DMS153 treated with DMSO at 0.1 percent for 48 hours (cell line): ENCODE data around the gene SYT14.
"Not testable (repeated sequence)": the region's sequence is repeated elsewhere in the genome, so short reads cannot be mapped to it uniquely, and the experiment has no call there.

Source experiments
- DNase-seq: peaks from one replicate; lab custom pipeline; 2025; ENCODE audit not compliant: unreplicated experiment; lab: John Stamatoyannopoulos, UW

SYT14 gene

DNA sequence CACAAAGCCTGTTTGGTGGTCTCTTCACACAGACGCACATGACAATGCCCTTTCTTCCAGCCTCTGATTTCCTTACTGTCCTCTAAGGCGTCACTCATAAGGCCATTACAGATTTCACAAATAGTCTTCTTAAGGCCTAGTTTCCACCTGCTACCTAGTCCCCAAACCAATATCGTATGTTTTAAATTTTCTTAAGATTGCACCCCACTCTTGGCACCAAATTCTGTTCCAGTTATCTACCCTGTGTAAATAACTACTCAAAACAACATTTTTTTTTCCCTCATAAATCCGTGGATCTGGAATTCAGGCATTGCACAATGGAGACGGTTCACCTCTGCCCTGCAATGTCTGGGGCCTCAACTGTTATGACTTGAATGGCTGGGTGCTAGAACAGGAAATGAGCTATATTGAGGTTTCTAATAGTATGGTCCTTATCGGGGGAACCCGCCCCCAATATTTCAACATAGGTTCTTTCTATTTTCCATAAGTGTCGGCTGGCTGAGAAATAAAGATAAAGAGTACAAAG is 257.7 kb downstream of the SYT14 start:
- DNase-seq = no peak

DNA sequence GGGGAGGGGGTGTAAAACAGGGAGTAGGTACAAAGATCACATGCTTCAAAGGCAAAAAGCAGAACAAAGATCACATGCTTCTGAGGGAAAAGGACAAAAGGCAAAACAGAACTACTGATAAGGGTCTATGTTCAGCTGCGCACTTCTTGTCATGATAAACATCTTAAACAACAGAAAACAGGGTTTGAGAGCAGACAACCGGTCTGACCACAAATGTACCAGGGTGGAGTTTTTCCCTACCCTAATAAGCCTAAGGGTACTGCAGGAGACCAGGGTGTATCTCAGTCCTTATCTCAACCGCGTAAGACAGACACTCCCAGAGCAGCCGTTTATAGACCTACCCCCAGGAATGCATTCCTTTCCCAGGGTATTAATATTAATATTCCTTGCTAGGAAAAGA is 258.2 kb downstream of the SYT14 start:
- not testable (repeated sequence) for DNase-seq

DNA sequence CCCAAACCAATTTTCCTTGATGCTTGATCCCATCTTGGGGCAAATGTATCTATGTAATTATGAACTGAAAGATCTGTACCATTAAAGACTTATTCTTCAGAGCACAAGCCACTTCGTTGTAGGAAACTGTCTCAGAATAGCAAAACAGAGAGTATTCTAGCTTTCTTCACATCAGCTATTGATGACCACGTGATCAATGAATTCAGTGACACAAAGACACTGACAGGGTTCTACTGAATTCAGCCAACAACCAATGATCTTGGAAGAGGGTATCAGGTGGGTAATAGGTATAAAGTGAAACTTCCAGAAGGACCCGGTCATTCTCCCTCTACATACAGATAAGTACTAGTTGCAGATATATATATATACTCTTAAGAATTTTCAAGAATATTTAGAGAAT is 260.8 kb downstream of the SYT14 start:
- no peak for DNase-seq

DNA sequence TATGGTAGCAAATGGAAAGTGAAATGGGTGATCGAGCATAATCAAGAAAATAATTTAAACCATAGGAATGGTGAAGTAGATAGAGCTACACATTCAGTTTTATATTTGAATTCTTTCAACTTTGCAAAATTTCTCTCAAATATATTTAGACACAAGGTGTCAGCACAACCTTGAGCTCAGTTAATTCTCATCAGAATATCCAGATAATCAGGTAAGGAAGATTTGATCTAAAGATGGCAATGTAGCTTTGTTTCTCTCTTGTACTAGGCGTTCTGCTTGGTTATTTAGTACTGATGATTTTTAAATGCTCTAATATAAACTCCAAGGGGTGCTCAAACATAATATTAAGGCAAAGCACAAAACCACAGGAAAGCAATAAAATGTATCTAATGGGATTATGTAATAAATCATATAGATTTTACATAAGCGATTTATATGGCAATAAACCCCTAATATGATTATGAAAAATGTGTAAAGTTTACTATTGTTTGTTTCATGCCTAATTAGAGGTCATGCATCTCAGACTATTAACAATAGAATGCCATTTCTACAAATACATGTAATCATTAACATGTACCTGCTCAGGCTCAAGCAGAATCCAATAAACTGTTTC is 262.2 kb downstream of the SYT14 start:
- DNase-seq = no peak

GRCh38 chr1:210201681-210202080 is 263.7 kb downstream of the SYT14 start:
- no peak for DNase-seq

DNA sequence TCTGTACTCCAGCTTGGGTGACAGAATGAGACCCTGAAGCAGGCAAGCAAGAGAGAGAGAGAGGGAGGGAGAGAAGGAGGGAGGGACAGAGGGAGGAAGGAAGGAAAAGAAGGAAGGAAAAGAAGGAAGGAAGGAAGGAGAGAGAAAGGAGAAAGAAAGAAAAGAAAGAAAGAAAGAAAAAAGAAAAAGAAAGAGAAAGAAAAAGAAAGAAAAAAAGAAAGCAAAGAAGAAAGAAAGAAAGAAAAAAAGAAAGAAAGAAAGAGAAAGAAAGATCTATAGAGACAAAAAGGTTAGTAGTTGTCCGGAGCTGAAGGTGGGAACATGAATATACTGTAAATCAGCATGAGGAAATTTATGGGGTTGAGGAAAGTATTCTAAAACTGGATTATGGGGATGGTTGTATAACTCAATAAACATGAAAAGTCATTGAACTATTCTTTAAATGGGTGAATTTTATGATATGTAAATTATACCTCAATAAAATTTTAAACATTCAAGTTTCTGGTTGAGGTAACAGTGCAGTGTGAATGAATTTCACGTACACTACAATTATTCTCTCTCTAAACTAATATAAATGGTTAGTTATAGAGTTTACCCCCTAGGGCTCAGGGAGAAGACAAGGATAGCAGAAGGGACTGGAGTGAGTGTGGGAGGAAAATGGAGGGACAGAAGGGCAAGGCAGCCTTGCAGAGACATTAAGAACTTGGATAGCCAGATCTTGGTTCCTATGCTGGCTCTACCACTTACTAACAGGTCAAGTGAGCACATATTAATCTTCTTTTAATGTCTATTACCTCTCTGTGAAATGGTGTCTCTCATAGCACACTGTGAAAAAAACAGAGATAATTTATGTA is 269.8 kb downstream of the SYT14 start:
- DNase-seq = no peak

GRCh38 chr1:210213335-210213734 is 275.3 kb downstream of the SYT14 start:
- DNase-seq = no peak

GRCh38 chr1:210214573-210215409 is 276.8 kb downstream of the SYT14 start:
- no peak for DNase-seq

DNA sequence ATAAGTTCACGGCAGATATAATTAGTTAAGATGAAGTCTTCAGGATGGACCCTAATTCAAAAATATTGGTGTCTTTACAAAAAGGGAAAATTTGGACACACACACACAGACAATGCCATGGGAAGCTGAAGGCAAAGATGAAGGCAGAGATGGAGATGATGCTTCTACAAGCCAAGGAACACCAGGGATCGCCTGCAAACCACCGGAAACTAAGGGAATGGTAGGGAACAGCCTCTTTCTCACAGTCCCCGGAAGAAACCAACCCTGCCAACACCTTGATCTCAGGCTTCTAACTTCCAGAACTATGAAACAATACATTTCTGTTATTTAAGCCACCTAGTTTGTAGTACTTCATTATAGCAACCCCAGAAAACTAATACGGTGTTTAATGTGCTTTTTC is 279.5 kb downstream of the SYT14 start:
- no peak for DNase-seq

DNA sequence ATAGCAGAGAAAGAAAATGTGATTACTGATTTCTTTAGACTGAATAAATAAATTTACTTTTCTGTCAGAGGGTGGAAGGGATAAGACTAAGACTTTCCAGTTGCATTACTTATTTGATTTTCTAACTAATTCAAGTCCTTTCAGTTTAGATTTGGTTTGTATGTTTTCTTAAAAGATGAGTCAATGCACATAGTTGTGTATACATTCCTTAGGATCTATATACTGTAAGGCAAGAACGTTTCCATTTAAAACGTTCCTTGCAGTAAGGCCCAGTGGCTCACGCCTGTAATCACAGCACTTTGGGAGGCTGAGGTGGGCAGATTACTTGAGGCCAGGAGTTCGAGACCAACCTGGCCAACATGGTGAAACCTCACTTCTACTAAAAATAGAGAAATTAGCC is 280.0 kb downstream of the SYT14 start:
- no peak for DNase-seq
